GM18520 (cell line): ENCODE measurements around the gene SLC24A3.

Experiments
- ATAC-seq: cut with Tn5 transposase; IDR thresholded peaks from one replicate; pipeline ENCODE4 v1.9.1; 2021; ENCODE audit not compliant: unreplicated experiment

SLC24A3 gene

GRCh38 chr20:19695081-19695480 lies 482.6 kb downstream of the SLC24A3 start:
- ATAC-seq: no peak

GRCh38 chr20:19696620-19697019 lies 484.2 kb downstream of the SLC24A3 start:
- ATAC-seq: no peak

GRCh38 chr20:19697415-19697814 lies 485.0 kb downstream of the SLC24A3 start:
- no peak for ATAC-seq

GRCh38 chr20:19699180-19699971 lies 486.9 kb downstream of the SLC24A3 start:
- no peak for ATAC-seq

- ATAC-seq: no peak
These were observed 489.0 kb downstream of the SLC24A3 start for GRCh38 chr20:19701429-19701828.

- no peak for ATAC-seq
These were observed 494.0 kb downstream of the SLC24A3 start for GRCh38 chr20:19706463-19706862.

- no peak for ATAC-seq
These were observed 497.3 kb downstream of the SLC24A3 start for GRCh38 chr20:19709635-19710335.

GRCh38 chr20:19710336-19711120 lies 498.1 kb downstream of the SLC24A3 start:
- no peak for ATAC-seq

- ATAC-seq: no peak
These were observed 498.7 kb downstream of the SLC24A3 start for GRCh38 chr20:19711126-19711525.

GRCh38 chr20:19712721-19713260 lies 500.3 kb downstream of the SLC24A3 start:
- ATAC-seq: no peak

GRCh38 chr20:19713822-19714578 lies 501.6 kb downstream of the SLC24A3 start:
- ATAC-seq: no peak

GRCh38 chr20:19714579-19714840 lies 502.1 kb downstream of the SLC24A3 start:
- ATAC-seq: no peak

- ATAC-seq: no peak
These were observed 503.5 kb downstream of the SLC24A3 start for GRCh38 chr20:19715986-19716385.

- no peak for ATAC-seq
These were observed 506.4 kb downstream of the SLC24A3 start for GRCh38 chr20:19718880-19719279.

GRCh38 chr20:19720991-19721390 lies 508.5 kb downstream of the SLC24A3 start:
- no peak for ATAC-seq

- no peak for ATAC-seq
These were observed 510.6 kb downstream of the SLC24A3 start for GRCh38 chr20:19723051-19723450.

GRCh38 chr20:19723813-19724430 lies 511.5 kb downstream of the SLC24A3 start:
- no peak for ATAC-seq

GRCh38 chr20:19725373-19725772 lies 512.9 kb downstream of the SLC24A3 start:
- ATAC-seq: no peak

GRCh38 chr20:19725814-19726525 lies 513.5 kb downstream of the SLC24A3 start:
- no peak for ATAC-seq
